HG02840 (cell line): ENCODE results near the gene GPC1.
"Not testable (repeated sequence)": the region's sequence is repeated elsewhere in the genome, so short reads cannot be mapped to it uniquely, and the experiment has no call there.

Experiments used
- ATAC-seq: cut with Tn5 transposase; IDR thresholded peaks from one replicate; pipeline ENCODE4 v1.9.1; 2021; ENCODE audit warnings: mild to moderate bottlenecking, moderate library complexity, moderate number of reproducible peaks; ENCODE audit not compliant: unreplicated experiment, low FRiP score

The GPC1 gene, protein sequence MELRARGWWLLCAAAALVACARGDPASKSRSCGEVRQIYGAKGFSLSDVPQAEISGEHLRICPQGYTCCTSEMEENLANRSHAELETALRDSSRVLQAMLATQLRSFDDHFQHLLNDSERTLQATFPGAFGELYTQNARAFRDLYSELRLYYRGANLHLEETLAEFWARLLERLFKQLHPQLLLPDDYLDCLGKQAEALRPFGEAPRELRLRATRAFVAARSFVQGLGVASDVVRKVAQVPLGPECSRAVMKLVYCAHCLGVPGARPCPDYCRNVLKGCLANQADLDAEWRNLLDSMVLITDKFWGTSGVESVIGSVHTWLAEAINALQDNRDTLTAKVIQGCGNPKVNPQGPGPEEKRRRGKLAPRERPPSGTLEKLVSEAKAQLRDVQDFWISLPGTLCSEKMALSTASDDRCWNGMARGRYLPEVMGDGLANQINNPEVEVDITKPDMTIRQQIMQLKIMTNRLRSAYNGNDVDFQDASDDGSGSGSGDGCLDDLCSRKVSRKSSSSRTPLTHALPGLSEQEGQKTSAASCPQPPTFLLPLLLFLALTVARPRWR

DNA sequence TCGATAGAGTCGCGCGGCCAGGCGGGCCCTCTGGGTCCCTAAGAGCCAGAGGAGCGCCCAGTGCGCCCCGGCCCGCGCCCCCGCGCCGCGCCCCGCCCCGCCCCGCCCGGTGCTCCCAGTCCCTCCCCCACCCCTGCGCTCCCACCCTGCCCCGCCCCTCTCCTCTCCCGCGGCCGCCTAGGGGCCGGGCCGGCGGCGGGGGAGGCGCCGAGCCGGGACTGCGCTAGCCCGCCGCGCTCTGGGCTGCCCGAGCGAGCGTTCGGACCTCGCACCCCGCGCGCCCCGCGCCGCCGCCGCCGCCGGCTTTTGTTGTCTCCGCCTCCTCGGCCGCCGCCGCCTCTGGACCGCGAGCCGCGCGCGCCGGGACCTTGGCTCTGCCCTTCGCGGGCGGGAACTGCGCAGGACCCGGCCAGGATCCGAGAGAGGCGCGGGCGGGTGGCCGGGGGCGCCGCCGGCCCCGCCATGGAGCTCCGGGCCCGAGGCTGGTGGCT lies at the start of gene GPC1:
Gene GPC1, plus strand, starts transcription at position 207 of the 491 bp plus-strand sequence. Its CDS starts 256 bp downstream, at position 463.
- ATAC-seq: no peak

DNA sequence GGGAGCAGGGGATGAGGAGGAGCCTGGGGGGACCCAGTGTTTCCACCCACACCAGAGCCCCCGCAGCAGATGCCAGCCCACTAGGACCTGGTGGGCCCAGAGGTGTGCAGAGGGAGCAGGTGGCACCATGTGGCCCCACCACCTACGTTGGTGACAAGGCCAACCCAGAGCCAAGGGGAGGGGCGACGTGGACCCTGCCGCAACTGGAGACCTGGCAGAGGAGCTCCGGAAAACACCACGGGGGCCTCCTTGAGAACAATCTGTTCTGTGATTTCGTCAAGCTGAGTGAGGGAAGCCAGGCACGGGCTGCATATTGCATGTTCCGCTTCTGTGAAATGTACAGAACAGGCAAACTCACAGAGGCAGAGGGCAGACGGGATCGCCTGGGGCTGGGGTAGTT lies 49.1 kb upstream of the GPC1 start:
- ATAC-seq: no peak

DNA sequence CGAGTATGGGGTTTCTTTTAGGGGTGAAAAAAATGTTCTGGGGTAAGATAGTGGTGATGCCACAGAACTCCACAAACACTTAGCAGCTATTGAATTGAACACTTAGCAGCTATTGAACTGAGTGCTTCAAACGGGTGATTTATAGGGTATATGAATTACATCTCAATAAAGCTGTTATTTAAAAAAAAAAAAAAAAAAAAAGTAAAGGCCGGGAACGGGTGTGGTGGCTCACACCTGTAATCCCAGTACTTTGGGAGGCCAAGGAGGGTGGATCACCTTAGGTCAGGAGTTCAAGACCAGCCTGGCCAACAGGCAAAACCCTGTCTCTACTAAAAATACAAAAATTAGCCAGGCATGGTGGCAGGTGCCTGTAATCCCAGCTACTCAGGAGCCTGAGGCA lies 48.7 kb upstream of the GPC1 start:
- not testable (repeated sequence) for ATAC-seq

DNA sequence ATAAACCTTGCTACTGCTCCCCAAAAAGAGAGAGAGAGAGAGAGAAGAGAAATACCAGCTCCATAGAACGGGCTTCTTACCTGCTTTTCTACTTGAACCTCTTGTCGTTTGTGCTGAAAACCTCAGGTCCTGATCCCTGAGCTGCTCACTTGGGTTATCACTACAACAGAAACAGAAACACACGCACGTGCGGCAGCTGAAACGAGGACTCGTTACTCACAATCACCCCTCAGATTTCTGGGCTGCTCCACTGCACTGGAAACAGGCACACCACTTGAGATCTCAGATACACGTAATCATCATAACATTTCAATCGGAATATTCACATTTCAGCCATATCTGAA lies 48.2 kb upstream of the GPC1 start:
- ATAC-seq: no peak

DNA sequence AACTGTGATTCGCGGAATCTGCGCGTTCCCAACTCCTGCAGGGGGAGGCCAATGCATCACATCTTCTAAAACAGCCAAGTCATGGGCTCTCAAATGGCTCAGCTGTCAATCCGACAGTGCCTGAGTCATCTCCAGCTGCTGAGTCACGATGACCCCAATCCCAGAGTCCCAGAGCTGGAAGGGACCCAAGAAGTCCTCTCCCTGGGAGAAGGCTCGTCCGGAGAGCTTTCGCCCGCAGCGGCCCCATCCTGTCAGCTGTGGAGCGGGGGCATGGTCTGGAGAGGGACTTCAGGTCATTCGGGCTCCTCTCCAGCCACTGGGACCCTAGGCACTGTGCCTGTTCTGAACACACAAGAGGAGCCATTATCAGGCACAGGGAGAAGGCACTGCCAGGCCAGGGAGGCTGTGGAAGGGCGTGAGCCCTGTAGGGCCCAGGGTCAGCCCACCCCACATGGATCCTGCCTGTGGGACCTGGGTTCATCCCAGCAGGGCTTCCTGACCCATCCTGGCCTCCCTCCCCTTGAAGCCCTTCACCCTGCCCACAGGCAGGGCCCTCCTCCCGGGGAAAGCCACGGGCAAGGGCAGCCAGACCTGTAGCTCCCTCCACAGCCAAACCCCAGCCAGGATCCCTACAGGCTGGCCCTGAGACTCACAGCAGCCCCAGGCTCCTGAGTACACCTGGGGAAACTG lies 47.6 kb upstream of the GPC1 start:
- ATAC-seq: no peak

DNA sequence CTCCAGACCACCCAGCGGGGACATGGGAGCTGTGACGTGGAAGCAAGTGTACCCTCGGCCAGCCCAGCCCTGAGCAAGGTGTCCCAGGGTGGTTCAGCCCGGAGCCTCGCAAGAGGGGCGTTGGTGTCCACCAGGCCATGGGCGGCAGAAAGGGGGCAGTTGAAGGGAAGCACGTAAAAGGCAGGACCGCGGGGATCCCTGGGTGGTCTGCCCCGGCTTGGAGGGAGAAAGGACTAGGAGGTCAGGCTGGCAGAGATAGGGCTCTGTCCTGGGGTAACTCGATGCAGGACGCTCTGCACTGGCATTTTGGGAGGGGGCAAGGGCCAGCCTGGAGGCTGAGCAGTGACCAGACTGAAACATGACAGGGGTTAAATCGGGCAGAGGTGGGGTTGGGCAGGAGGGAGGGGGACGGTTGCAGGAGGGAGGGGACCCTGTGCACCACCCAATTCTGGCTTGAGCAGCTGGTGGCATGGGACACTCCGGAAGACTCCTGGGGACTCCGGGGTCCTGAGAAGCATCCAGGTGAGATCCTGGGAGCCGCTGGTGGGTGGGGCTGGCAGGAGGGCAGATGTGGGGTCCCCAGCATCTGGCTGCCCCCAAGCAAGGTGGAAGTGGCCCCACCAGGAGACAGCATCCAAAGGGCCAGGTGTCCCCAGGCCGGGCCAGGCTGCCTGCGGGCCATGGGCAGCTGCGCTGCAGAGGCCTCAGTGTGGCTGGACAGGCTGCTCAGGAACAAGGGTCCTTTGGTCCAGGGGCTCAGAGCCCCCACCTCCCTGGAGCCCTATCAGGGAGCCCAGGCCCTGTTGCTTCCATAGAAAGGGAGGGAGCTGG lies 46.8 kb upstream of the GPC1 start:
- no peak for ATAC-seq

DNA sequence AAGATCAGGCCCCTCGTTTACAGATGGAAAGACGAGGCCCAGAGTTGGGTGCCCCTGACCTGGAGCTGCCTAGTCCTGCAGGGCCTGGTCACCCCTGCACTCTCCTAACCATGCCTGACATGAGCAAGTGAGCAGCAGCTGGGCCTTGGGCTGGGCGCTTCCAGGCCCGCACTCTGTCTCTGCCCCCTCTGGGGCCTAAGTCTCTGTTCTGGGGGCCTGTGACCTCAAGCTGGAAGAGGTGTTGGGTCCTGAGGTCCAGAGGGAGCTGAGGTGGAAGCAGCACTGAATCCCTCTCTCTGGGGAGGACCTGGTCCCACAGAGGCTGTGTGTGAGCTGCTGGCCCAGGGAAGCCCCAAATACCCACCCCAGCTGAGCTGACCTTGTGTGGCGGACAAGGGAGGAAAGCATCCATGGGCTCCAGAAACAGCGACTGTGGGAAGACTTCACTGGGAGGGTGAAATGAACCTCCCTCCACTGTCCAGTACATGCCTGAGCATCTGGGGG lies 46.1 kb upstream of the GPC1 start:
- no peak for ATAC-seq

DNA sequence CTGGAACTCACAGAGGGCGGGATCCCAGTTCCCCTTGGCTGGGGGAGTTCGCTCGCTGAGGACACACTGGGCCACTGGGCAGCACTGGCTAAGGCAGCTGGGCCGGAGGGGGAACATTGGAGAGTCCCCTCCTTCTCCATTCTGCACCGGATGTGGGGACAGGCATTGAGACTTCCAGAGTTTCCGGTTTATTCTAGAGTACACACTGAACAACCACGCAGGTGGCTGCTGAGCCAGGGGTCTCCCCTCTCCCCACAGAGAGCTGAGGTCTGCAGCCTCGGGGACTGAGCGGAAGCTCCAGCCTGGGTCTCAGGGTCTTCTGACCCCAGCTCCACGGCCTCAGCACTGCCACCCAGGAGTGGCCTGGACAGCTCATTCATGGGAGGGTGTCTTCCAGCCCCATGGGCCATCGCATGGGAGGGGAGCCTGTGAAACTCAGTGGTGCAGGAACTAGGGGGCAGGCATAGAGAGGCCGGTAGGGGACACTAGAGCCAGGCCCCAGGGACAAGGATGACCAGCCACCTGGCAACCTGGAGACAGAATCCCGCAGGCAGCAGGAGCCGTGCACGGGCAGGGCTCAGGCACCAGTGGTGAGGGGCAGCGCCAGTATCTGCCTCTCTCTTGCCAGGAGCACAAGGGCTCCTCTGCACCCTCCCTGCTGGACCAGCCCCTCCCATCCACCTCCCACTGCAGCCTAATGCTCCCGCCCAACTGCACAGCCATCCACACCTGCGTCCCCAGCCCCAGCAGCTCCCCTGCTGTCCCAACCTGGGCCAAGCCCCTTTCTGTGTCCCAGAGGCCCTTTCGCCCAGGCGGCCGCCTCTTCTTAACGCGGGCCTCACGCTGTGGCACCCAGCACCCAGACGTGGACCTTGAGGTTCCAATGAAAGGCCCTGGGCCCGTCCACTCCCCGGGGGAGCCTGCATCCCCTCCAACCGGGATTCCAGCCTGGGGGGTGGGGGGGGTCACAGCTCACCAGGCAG lies 45.1 kb upstream of the GPC1 start:
- ATAC-seq: no peak

DNA sequence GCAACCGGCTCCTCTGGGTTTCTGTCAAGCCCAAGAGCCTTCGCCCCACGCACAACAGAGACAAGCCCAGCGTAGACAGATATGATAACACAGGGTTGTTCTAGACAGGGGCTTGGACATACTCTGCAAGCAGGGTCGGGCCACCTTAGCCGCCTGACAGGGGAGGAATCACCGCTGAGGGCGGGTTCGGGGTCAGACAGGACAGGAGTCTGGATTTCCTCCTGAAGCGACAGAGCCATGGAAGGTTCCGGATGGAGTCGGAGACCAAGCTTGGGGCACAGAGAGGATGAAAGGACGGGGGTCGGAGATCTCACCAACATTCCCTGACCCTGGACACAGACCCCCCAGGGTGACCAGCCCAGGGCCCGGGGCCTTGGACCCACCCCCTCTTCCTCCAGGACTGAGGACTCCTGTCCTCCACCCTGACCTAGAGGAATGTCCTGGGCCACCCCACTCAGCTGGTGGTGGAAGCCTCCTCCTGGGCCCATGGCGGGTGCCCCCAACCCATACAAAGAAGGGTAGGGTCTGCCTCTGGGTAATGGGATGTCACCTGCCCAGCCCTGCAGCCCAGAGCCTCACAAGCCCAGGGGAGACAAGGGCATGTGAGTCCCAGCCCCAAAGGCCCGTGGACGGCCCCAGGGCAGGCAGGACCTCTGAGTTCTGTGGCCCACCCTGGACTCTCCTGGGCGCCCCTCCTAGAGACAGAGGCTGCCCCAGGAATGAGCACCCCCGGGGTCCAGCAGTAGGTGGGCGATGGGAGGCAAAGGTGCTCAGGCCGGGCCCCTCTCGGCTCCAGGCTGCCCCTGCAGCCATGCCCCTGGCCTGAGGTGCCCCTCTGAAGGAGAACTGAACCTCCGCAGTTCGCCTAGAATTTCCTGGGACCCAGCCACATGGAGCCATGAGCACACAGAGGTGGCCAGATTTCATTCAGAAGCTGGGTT lies 44.1 kb upstream of the GPC1 start:
- ATAC-seq: no peak

DNA sequence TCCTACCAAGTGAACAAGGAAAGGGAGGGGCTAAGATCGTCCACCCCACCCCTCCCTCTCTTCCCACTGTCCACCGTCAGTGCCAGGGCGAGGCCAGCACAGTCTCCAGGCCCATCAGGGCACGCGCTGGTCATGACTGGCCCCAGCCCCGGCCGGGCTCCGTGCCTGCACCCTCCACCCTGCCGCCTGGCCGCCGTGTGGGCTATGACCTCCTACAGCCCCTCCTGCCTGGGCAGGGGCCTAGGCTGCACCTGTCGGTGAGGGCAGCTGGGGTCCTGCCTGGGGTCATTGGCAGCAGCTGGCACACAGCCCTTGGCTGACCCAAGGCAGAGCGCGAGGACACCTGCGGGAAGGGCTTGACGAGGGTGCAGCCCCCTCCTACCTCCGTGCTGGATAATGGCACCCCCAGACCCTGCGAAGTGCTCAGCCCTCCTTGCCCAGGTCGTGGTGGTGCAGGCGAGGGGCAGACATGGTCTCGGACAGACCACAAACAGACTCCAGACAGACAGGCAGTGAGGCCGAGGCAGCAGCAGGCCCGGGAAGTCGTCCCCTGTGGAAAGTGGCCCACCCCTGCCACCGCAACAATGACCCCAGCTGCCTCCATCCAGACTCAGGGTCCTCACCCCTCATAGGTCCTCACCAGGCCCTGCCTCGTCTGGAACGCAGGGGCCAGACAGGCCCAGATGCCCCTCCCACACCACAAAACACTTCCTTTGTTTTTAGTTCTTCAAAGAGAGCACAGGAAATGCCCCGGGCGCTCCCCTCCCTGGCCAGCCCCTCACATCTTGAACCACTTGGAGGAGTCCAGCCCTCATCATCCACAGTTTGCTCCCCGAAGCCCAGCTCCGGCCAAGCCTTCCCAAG lies 43.1 kb upstream of the GPC1 start:
- ATAC-seq: no peak

DNA sequence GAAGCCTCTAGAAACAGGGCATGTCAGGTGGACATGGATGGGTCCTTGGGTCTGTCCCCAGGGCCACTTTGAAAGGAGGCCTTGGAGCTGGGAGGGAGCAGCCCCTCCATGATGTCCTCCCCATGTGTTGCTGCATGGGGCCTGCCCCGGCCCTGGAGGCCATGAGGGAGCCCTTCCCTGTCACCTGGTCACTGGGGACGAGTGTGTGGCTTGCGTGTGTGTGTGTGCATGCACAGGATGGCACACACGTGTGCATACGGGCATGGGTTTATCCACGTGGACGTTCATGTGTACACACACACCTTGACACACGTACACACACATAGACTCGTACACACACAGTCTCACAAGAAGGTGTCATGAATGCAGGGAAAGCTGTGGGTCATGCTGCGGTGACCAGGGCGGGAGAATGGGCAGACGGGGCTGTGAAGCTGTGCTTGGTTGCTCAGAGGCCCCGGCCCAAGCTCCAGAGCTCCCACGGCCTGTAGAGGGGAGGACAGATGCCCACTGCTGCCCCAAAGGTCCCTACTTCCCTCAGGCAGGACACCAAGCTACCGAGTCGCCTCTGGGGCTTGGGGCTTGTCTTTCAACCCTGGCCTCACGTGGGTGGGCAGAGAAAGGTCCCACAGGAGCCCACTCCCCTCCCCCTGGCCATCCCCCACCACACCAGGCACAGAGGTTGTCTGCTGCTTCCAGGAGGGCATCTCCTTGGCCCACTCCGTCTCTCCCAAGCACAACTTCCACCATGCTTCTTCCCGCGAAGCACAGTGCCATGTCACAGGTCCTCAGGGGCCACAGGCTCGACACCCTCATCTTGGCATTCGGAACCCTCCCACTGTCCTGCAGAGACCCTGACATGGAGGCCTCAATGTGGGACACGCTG lies 42.3 kb upstream of the GPC1 start:
- ATAC-seq: no peak

DNA sequence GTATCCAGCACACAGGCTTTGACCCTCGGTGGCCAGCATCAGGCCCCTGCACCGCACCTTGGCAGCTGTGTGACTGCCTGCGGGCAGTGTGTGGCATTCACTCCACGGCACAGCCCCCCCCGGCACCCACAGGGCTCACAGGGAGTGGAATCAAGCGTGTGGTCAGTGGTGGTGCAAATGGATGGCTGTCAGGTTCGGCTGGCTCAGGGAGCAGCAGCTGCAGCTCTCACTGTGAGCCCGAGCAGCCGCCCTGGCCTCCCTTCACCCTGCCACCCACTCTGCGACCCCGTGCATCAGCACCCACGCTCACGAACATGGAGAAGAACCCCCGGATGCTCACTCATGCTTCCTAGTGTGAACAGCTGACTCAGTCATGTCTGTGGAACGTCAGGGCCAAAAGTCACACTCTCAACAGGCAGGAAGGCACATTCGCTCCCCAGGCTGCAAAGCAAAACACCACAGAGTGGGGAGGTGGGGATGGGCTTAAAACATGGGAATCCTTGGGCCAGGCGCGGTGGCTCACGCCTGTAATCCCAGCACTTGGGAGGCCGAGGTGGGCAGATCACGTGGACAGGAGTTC lies 41.5 kb upstream of the GPC1 start:
- no peak for ATAC-seq

DNA sequence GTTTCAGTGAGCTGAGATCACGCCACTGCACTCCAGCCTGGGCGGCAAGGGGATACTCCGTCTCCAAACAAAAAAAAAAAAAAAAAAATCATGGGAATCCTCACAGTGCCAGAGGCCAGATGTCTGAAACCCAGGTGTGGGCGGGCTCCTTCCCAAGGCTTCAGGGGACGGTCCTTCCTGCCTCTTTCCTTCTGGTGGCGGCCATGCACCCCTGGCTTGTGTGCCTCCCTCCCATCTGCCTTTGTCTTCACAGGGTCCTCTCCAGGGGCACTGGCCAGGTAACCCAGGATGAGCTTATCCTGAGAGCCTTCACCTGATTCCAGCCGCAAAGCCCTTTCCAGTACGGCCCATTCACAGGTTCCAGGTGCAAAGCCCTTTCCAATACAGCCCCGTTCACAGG lies 40.9 kb upstream of the GPC1 start:
- ATAC-seq: no peak

DNA sequence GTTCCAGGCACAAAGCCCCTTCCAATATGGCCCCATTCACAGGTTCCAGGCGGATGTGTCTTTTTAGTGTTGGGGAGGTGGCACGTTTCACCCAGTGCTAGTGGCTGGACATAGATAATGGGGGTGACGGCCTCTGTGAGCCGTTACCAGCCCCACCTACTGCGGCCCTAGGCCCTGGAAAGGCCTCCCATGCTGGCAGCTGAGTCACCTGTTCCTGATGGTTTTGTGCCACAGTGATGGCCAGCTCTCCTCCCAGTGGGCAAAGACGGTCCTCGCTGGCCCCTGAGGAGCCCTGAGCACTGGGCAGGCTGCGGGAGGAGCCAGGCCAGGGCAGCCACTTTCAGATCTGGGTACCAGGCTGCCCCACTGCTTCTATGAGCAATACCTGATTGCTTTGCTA lies 40.0 kb upstream of the GPC1 start:
- ATAC-seq: no peak

DNA sequence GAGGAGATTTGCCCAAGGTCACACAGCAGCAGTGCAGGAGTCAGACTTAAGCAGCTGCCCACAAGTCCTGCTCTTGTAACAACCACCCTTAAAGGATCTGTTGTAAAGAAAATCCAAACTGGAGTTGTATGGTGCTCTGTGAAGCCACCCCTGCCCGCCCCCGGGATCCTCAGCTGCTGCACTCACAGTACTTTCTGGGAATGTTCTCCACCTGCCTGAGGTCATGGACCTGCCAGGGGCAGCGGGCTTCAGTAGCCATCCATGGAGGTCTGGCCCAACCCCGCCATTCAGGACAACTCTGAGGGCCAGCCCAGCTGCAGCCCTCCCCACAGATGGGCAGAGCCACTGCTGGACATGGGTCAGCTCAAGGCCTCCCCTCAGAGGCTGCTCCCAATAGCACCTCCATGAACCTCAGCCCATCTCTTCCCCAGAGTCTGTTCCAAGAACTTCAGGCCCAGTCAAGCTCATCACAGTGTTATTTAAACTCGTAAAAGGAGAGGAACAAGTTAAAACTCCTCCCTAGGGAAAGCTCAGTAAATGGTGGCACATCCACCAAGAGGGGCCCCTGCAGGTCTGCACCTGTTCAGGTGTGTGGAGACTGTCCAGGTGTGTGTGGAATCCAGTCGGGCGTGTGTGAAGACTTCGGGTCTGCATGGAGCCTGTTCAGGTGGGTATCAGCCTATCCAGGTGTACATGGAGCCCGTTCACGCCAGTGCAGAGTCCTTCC lies 39.4 kb upstream of the GPC1 start:
- no peak for ATAC-seq
